RCC 7860 (cell line): ENCODE measurements around the gene PTPRF.

Experiments used
- DNase-seq: peaks from one replicate; pipeline ENCODE4 v3.0.0-alpha.2; 2015; ENCODE audit warnings: low spot score
- FAIRE-seq: peaks from 2 replicates; lab custom pipeline; 2012; peaks lifted over from hg19 to GRCh38; lab: Jason Lieb, UNC

The PTPRF gene

DNA sequence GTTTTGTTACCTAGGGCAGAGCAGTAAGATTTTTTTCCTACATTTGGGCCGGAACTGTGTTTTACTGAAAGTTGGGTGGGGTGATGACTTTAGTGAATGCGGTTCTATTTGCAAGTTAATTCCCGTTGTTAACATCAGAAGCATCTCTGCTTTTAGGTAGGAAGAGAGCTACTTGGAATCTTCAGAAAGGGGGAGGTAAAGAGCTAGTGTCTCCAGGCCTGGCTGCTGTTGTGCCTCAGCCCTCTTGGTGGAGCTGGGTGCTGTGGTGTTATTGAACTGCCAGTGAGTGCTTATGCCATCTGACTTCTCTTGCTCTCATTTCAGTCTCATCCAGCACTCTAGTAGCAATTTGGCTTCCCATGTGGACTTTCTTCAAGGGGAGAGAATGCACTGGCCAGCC, 122.7 kb downstream of the PTPRF start:
- DNase-seq: no peak
- no peak for FAIRE-seq

DNA sequence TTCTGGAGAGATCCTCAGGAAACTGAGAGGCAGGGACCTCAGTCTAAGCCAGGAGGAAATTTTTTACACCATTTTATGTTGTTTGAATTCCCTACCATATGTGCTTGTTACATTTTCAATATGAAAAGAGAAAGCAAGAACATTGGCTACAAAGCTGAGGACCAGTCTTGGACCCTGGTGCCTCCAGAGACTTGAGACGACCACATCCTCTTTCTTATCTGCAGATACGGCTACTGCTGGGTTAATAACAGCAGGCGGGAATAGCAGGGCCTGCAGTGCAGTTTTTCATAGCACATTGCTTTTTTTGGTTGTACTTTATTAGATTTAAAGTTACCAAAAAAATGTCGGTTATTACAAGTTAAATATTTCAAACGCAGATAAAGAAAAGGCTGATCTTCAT, 123.2 kb downstream of the PTPRF start:
- DNase-seq (no peak), FAIRE-seq (no peak)

DNA sequence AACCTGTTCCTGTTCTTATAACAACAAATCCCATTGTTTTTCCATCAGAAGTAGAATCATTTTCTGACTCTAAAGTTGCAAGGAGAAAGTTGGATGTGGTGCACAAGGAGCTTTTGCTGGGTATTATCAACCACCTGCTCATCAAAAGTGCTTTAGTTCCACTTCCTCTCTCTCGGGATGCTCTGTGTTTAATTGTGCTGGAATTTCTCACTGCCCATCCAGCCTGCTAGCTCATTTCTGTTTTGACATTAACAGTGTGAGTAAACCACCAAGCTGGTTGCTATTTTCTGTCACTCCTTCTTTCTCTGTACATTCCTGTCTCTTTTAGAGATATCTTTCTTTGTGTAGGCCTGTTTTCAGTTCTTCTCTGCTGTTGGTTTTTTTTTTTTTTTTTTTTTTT, 125.3 kb downstream of the PTPRF start:
- FAIRE-seq (no peak), DNase-seq (no peak)

DNA sequence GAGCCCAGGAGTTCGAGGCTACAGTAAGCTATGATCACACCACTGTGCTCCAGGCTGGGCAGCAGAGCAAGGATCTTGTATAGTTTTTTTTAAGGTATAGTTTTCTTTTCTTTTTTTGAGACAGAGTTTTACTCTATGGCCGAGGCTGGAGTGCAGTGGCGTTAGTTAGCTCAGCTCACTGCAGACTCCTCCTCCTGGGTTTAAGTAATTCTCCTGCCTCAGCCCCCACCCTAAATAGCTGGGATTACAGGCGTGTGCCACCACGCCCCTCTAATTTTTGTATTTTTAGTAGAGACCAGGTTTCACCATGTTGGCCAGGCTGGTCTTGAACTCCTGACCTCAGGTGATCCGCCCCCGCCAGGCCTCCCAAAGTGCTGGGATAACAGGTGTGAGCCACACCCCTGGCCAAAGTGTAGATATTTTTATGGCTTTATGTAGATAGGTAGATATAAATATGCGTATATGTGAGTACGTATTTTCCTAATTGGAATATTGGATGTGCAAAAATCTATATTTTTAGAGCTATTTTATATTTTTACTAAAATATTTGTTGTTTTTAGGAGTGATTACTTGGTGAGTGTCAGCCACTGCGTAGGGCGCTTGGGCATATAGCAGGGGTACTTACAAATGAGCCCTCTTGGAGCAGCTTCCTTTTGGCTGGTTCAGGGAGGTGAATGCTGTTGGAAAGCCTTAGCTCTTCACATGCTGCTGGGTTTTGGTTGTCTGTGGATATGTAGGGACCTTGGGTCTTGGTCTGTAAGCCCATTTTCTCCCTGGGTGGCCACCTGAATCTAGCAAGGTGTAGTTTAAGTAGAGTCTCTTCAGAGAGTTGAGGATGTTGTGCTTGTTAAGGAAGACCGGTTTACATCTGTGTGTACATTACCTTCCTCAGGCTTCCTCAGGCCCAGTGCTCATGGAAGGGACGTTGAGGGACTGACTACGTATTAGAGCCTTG, 128.8 kb downstream of the PTPRF start:
- no peak for DNase-seq
- no peak for FAIRE-seq

DNA sequence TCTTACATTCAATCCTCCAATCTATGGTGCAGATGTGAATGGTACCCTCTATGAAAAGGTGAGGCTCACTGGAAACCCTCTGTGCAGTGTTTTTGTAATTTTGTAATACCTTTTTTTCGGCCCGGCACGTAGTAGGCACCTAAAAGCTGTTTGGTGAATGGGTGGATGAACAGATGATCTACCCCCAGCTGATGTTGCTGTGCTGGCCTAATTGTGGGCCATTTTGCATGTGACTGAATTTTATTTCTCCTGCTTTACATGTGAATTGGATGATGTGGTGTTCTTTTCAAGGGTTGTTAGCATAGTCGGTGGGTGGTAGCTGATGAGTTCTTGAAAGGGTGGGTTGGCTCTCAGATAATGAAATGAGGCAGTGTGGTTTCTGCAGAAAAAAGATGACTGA, 129.7 kb downstream of the PTPRF start:
- DNase-seq (no peak), FAIRE-seq (no peak)

DNA sequence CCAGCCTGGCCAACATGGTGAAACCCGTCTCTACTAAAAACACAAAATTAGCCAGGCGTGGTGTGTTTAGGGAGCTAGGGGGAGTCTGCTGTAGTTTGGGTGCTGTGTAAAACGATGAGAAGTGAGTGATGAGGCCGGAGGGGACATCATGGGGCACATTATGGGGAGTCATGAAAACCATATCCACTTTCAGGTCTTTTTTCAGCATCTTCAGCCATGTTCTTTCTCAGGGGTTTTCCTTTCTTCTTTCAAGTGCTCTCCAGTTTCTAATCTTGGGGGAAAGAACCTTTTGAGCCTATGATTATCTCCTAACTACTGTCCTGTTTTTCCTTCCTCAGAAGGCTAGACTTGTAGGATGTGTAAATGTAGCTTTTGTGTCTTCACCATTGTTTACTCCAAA, 133.7 kb downstream of the PTPRF start:
- no peak for DNase-seq
- FAIRE-seq: no peak

DNA sequence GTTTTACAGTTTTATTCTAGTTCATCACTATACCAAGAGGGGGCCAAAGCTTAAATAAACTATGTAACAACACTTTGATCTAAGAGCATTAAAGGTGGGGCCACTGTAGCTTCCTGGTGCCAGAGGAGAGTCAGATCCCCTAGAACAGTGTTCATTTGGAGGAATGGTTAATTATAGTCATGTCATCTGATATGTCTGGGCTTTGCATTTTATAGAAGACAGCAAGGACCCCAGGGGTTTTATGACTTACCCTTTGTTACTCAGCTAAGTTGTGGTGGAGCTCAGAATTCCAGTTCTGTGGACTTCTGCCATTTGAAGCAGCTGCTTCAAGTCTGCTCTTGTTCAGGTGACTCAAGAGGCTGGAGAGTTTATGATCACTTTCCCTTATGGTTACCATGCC, 135.9 kb downstream of the PTPRF start:
- no peak for DNase-seq
- FAIRE-seq: no peak

DNA sequence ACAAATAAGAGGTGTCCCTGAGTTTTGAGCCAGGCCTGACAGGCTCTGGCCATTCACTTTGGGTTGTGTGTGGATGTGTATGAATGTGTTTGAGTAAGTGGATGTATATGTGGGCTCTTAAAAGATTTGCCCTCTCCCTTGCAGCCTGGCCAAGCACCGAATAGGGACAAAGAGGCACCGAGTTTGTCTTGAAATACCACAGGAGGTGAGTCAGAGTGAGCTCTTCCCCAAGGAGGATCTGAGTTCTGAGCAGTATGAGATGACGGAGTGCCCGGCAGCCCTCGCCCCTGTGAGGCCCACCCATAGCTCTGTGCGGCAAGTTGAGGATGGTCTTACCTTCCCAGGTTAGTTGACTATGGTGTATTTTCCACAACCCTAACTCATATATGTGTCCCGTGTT, 138.3 kb downstream of the PTPRF start:
- DNase-seq (no peak), FAIRE-seq (no peak)

DNA sequence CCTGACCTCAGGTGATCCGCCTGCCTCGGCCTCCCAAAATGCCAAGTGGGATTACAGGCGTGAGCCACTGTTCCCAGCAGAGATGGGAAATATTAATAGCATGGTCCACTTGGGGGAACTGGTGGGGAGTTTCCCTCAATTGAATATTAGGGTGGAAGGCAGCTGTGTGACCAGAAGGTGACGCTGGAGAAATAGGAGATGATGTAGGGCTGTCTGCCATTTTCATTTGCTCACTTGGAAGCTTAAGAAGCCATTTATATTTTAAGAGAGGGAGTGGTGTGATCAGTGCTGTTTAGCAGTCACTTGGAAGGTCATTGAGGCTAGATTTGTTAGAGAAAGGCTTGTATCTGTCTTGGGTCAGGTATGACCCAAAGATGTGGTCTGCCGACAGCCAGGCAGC, 139.2 kb downstream of the PTPRF start:
- DNase-seq: no peak
- FAIRE-seq: no peak

DNA sequence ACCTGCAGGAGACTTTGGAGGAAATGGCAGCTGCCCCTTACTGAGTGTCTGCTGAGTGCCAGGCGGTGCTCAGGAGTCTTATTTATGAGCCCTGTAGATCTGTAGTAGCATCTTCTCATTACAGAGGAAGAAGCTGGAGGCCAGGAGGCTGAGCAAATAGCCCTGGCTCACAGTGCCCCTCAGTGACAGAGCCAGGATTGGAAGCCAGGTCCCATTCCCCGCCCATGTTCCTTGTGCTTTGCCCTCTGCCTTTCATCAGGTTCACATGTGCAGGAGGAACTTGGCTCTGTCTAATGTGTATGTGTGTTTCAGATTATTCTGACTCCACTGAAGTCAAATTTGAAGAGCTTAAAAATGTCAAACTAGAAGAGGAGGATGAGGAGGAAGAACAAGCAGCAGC, 140.5 kb downstream of the PTPRF start:
- no peak for DNase-seq
- FAIRE-seq: no peak

DNA sequence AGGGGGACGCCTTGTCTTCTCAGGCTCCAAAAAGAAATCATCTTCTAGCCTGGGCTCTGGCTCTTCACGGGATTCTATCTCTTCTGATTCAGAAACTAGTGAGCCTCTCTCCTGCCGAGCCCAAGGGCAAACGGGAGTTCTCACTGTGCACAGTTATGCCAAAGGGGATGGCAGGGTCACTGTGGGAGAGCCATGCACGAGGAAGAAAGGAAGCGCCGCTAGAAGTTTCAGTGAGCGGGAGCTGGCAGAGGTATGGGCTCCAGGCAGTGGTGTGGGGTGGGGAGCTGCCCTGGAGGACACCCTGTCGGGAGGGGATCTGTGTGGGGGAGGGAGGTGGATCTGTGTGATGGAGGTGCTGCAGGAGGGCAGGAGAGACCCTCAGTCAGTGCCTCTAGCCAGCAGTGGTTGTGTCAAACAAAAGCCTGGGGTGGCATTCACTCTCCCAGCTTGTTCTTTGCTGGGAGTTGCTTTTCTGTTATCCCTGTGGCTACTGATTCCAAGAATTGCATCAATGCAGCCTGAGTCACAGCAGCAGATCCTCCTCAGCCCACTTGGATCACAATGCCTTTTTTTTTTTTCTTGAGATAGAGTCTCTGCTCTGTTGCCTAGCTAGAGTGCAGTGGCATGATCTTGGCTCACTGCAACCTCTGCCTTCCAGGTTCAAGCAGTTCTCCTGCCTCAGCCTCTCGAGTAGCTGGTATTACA, 141.1 kb downstream of the PTPRF start:
- DNase-seq (no peak), FAIRE-seq (no peak)

DNA sequence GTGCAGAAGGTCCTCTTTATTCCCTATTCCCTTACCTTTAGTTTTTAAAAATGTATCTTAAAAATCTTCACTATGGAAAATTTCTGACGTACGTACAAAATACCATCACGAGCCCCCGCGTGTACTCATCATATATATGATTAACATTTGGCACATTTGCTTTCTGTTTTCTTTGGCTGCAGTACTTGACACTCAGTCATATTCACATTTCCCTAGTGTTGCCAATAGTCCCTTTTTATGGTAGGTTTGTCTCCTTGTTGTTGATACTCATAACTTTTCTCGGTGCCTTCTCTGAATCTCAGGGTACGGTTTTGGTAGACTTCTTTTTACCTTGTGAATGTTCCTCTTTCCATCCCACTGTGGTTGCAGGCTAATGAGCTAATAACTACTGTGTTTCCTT, 142.6 kb downstream of the PTPRF start:
- DNase-seq: no peak
- no peak for FAIRE-seq
